CD14-positive monocyte (primary cell): ENCODE data around the gene GON4L. TPM values are rescaled to one million over a fixed set of nuclear protein-coding genes. Genes with fewer than 3 reads are reported as not detected.

Experiments
- DNase-seq, 3 donors: peaks; one replicate each; pipeline ENCODE4 v3.0.0-alpha.2; 2011 to 2022
- H2AFZ ChIP-seq: 2 replicates; pipeline ENCODE4 v1.6.0; 2012; ENCODE audit warnings: mild to moderate bottlenecking, low read depth, low read length, inconsistent platforms; ENCODE audit not compliant: insufficient read depth, poor library complexity, severe bottlenecking
- H3K27ac ChIP-seq, 2 donors: 1 replicate in 1 of 2; 2 replicates in 1 of 2; pipeline ENCODE4 v1.5.1; 2012 to 2013; ENCODE audit warnings: low read length in 2 of 2, control low read depth in 1 of 2, inconsistent platforms in 1 of 2, low read depth in 1 of 2, mild to moderate bottlenecking in 1 of 2
- H3K27me3 ChIP-seq, 2 donors: one replicate each; pipeline versions ENCODE4 v1.6.0 to v1.6.1; 2011 to 2013; ENCODE audit warnings: low read length in 2 of 2; ENCODE audit not compliant: control insufficient read depth in 2 of 2, insufficient read depth in 2 of 2
- H3K36me3 ChIP-seq, 2 donors: replicated peaks in 1 of 2; 1 replicate in 1 of 2; 2 replicates in 1 of 2; pipeline versions ENCODE4 v1.5.1 to v1.6.1; 2012 to 2013; ENCODE audit warnings: low read length in 2 of 2, control low read depth in 1 of 2, inconsistent platforms in 1 of 2, mild to moderate bottlenecking in 1 of 2; ENCODE audit not compliant: insufficient read depth in 2 of 2, control insufficient read depth in 1 of 2
- H3K4me1 ChIP-seq, 2 donors: 1 replicate in 1 of 2; 2 replicates in 1 of 2; pipeline versions ENCODE4 v1.5.1 to v1.6.1; 2012 to 2013; ENCODE audit warnings: low read length in 2 of 2, control low read depth in 1 of 2, inconsistent platforms in 1 of 2, mild to moderate bottlenecking in 1 of 2, moderate library complexity in 1 of 2; ENCODE audit not compliant: insufficient read depth in 2 of 2, control insufficient read depth in 1 of 2
- H3K4me2 ChIP-seq: replicated peaks from 2 replicates; pipeline ENCODE3; 2012; ENCODE audit warnings: low read length, moderate library complexity, mild to moderate bottlenecking; ENCODE audit not compliant: poor library complexity, severe bottlenecking; ENCODE audit errors: extremely low read depth
- H3K4me3 ChIP-seq, 3 experiments: fragments of 200-600 bp in 1 of 3; sonication (generic) in 1 of 3; replicated peaks in 1 of 3; 1 replicate in 2 of 3; 2 replicates in 1 of 3; pipeline ENCODE4 v1.5.1; 2011 to 2013; ENCODE audit warnings: low read length in 3 of 3, mild to moderate bottlenecking in 3 of 3, control low read depth in 2 of 3, low read depth in 2 of 3, inconsistent platforms in 1 of 3, moderate library complexity in 1 of 3
- H3K79me2 ChIP-seq: 2 replicates; pipeline ENCODE4 v1.6.0; 2012; ENCODE audit warnings: mild to moderate bottlenecking, control low read depth, inconsistent platforms, low read length, moderate library complexity; ENCODE audit not compliant: insufficient read depth
- H3K9ac ChIP-seq: 2 replicates; pipeline ENCODE4 v1.6.0; 2017; ENCODE audit warnings: low read length, mild to moderate bottlenecking; ENCODE audit not compliant: insufficient read depth, poor library complexity, severe bottlenecking
- H3K9me3 ChIP-seq, 2 donors: replicated peaks in 1 of 2; 1 replicate in 1 of 2; 2 replicates in 1 of 2; pipeline versions ENCODE4 v1.5.1 to v1.6.1; 2012 to 2013; ENCODE audit warnings: low read length in 2 of 2, control low read depth in 1 of 2; ENCODE audit not compliant: control insufficient read depth in 1 of 2, insufficient read depth in 1 of 2
- H4K20me1 ChIP-seq: 2 replicates; pipeline ENCODE4 v1.6.0; 2012; ENCODE audit warnings: mild to moderate bottlenecking, low read length, control low read depth, moderate library complexity; ENCODE audit not compliant: insufficient read depth
- H3K27ac Mint-ChIP-seq, 7 donors: one replicate each; pipeline ENCODE4 v1.8.0; 2020; ENCODE audit warnings: mild to moderate bottlenecking in 7 of 7, mixed read lengths in 7 of 7, moderate library complexity in 6 of 7, inconsistent platforms in 2 of 7
- H3K27me3 Mint-ChIP-seq, 3 donors: one replicate each; pipeline ENCODE4 v1.8.0; 2021 to 2022; ENCODE audit warnings: low read depth in 3 of 3, mild to moderate bottlenecking in 3 of 3, mixed read lengths in 3 of 3, moderate library complexity in 3 of 3, inconsistent platforms in 1 of 3
- H3K36me3 Mint-ChIP-seq, 2 donors: one replicate each; pipeline ENCODE4 v1.8.0; 2020; ENCODE audit warnings: mixed read lengths in 2 of 2, inconsistent platforms in 1 of 2, mild to moderate bottlenecking in 1 of 2
- H3K4me1 Mint-ChIP-seq: one replicate; pipeline ENCODE4 v1.8.0; 2020; ENCODE audit warnings: mild to moderate bottlenecking, mixed read lengths
- H3K4me3 Mint-ChIP-seq, 2 donors: one replicate each; pipeline ENCODE4 v1.8.0; 2020; ENCODE audit warnings: mild to moderate bottlenecking in 2 of 2, mixed read lengths in 2 of 2, moderate library complexity in 1 of 2
- H3K9me3 Mint-ChIP-seq, 7 donors: one replicate each; pipeline ENCODE4 v1.8.0; 2020 to 2022; ENCODE audit warnings: mixed read lengths in 7 of 7, mild to moderate bottlenecking in 6 of 7, moderate library complexity in 6 of 7, inconsistent platforms in 2 of 7
- CTCF ChIP-seq: fragments of 200-600 bp; IDR thresholded peaks from one replicate; pipeline ENCODE4 v1.8.0; 2022; ENCODE audit warnings: antibody characterized with exemption, mild to moderate bottlenecking
- WGBS: methylation state at CpG from one replicate; pipeline ENCODE4 v1.1.5; 2013; ENCODE audit warnings: missing lambda C conversion rate; ENCODE audit not compliant: insufficient coverage; 5-methylcytosine and 5-hydroxymethylcytosine counted together
- intact Hi-C, 2 donors: fragments of 100-400 bp; cut with micrococcal nuclease; formaldehyde crosslinking; loops; one replicate each; pipeline versions ENCODE4 v1.15.0 to v1.15.1; 2023
- polyA plus RNA-seq, 3 donors: library from polyadenylated mRNA; depleted of rRNA in 1 of 3; unstranded in 2 of 3; stranded (reverse) in 1 of 3; fragments of 300-500 nt in 2 of 3; fragments of >200 nt in 1 of 3; fragmentation: Illumina TruSeq in 2 of 3; gene quantifications; 1 replicate in 2 of 3; 2 replicates in 1 of 3; pipeline ENCODE4 v1.2.3, GENCODE V29; 2012 to 2021

GON4L gene
- polyA plus RNA-seq, 3 donors: 8.5 to 39.5 (median 14.0) TPM

DNA sequence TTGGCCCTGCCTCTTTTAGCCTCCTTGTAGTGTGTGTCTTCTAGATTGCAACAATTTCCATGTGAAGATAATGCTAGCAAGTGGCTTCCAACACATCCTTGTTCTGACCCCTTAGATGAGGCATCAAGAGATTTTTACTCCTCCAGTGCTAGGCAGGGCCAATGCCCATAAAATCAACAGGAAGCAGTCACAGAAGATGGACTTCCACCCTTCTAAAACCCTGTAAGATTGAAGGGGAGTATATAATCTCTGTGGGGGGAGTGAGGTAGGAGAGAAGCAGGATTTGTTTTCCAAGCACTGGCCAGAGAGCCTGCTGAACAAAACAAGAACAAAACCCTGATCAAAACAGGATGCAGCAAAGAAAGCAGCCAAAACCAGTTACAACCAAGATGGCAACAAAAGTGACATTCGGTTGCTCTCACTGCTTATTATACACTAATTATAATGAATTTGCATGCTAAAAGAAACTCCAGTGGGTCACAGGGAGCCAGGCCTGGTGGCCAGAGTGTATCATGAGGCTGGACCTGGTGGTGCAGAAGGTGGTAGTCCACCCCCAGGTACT, 12.1 kb downstream of the GON4L start:
- Histone ChIP-seq H3K4me1 (no peaks in the 10 kb centered on the region), H4K20me1 (peaks cover 95% of the 10 kb centered on the region), H3K79me2 (peaks cover 89% of the 10 kb centered on the region), H3K36me3 (peaks cover 46 to 87% of the 10 kb centered on the region in 2 donors), H3K4me2 (no peak overlapping the region), H3K27me3 (no peaks in the 10 kb centered on the region), H3K9ac (no peak overlapping the region), H2AFZ (no peak overlapping the region), H3K4me3 (no peak overlapping the region), H3K9me3 (no peaks in the 10 kb centered on the region), H3K27ac (peak overlapping the region in 1 of 2 donors; percentile 32)
- H3K4me3 Mint-ChIP-seq: no peak overlapping the region
- intact Hi-C loops: no loop called here
- peaks cover 49 to 87% of the 10 kb centered on the region in 2 donors for H3K36me3 Mint-ChIP-seq
- H3K9me3 Mint-ChIP-seq: no peaks in the 10 kb centered on the region
- TF ChIP-seq CTCF: no peak
- no peak for DNase-seq
- peaks cover 8% of the 10 kb centered on the region for H3K4me1 Mint-ChIP-seq
- WGBS: no CpG with 5 or more reads among the region's 1 CpG
- H3K27ac Mint-ChIP-seq: peak overlapping the region in 4 of 7 donors; percentile 23 to 69 (median 44)
- H3K27me3 Mint-ChIP-seq: peaks cover 0 to 7% (median 0%) of the 10 kb centered on the region in 3 donors

DNA sequence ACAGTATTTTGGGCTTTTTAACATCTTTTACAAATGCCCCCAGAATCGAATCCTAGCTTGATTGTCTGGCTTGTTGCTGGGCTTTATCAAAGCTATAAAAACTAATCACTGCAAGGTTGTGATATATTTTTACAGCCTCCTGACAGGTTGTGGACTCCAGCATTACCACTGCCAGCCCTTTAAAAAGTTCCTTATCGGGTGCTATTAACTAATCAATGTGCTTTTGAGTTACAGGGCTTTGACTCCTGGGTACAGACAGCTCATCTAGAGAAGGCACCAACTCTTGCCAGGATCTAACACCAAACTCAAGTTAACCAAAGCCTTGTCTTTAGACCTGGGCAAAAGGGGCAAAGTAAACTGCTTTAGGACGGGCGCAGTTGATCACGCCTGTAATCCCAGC, 16.6 kb downstream of the GON4L start:
- Histone ChIP-seq H3K9me3 (no peaks in the 10 kb centered on the region), H3K27me3 (no peaks in the 10 kb centered on the region), H3K4me2 (no peak overlapping the region), H2AFZ (no peak overlapping the region), H4K20me1 (peaks cover 70% of the 10 kb centered on the region), H3K27ac (no peak overlapping the region), H3K4me3 (no peak overlapping the region), H3K9ac (no peak overlapping the region), H3K79me2 (peaks cover 69% of the 10 kb centered on the region), H3K4me1 (no peaks in the 10 kb centered on the region), H3K36me3 (peaks cover 31 to 68% of the 10 kb centered on the region in 2 donors)
- no peak for TF ChIP-seq CTCF
- Mint-ChIP-seq H3K9me3 (no peaks in the 10 kb centered on the region), H3K4me1 (peaks cover 3% of the 10 kb centered on the region), H3K4me3 (no peak overlapping the region), H3K27ac (no peak overlapping the region), H3K27me3 (peaks cover 0 to 1% (median 0%) of the 10 kb centered on the region in 3 donors), H3K36me3 (peaks cover 39 to 76% of the 10 kb centered on the region in 2 donors)
- no peak for DNase-seq
- 100% methylated on average over 2 of the region's 5 CpGs for WGBS
- intact Hi-C loops: no loop called here
